HG03460 (cell line): ENCODE data around the gene OR8D2.
"Not testable (repeated sequence)": the region's sequence is repeated elsewhere in the genome, so short reads cannot be mapped to it uniquely, and the experiment has no call there.

Source experiments
- ATAC-seq: cut with Tn5 transposase; IDR thresholded peaks from one replicate; pipeline ENCODE4 v1.9.1; 2021; ENCODE audit not compliant: unreplicated experiment

The OR8D2 gene

GRCh38 chr11:124294687-124295086 lies 25.3 kb downstream of the OR8D2 start:
- ATAC-seq = no peak

GRCh38 chr11:124285610-124286344 lies 34.2 kb downstream of the OR8D2 start:
- no peak for ATAC-seq

- ATAC-seq = no peak
These were observed 41.7 kb downstream of the OR8D2 start for GRCh38 chr11:124278261-124278660.

- ATAC-seq = no peak
These were observed 42.2 kb downstream of the OR8D2 start for GRCh38 chr11:124277804-124278203.

GRCh38 chr11:124277207-124277606 lies 42.8 kb downstream of the OR8D2 start:
- ATAC-seq = no peak

DNA sequence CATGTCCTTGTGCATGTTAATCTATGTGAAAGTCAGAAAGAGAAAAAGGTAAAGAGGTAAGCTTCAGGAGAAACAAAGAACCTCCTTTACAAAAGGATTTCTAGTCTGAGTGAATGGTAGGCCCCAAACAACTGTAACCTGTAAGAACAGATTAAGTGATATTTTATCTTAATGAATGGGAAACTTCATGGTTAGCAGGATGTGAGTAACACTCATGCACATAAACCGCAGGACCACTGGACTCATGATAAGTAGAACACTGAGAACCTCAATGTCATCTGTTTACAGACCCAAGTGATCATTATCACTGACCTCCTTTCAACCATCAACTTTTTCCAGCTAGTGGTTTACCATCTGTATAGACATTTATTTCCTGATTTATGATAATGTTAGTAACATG lies 43.9 kb downstream of the OR8D2 start:
- ATAC-seq = no peak

DNA sequence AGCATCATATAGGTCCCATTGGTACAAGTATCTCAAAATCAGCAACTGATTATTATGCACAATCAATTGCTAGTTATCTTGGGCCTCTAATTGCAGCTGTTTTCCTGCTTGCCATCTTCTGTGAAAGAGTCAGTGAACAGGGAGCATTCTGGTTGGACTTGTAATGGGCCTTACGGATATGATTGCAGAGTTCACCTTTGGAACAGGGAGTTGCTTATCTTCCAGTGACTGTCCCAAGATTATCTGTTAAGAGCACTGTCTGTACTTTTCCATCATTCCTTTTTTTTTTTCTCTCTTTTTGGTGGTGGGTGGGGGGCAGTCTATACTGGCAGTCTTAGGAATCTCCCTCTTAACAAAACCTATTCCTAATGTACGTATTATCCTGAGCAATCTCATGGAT lies 46.0 kb downstream of the OR8D2 start:
- no peak for ATAC-seq

GRCh38 chr11:124270886-124271285 lies 49.1 kb downstream of the OR8D2 start:
- ATAC-seq = not testable (repeated sequence)
